NB4 (cell line): ENCODE data around the gene TMEM63C.
A peak's percentile ranks its signal among the peaks of the same experiment; 100 is the strongest.

ENCODE experiments used
- DNase-seq: peaks from one replicate; pipeline ENCODE4 v3.0.0; 2010; ENCODE audit warnings: low read depth
- H3K4me3 ChIP-seq: one replicate; pipeline ENCODE4 v1.5.1; 2011; ENCODE audit warnings: mild to moderate bottlenecking, low read depth, low read length, moderate library complexity
- CTCF ChIP-seq: IDR thresholded peaks from one replicate; pipeline ENCODE4 v1.5.1; 2012; ENCODE audit warnings: low read depth, low read length
- MAX ChIP-seq: IDR thresholded peaks from 2 replicates; pipeline ENCODE4 v1.6.1; 2011; ENCODE audit warnings: low read depth, low read length
- MYC ChIP-seq: IDR thresholded peaks from 2 replicates; pipeline ENCODE4 v1.6.1; 2011; ENCODE audit warnings: low read depth, low read length
- POLR2A ChIP-seq: IDR thresholded peaks from 2 replicates; pipeline ENCODE4 v1.6.1; 2011; ENCODE audit warnings: mild to moderate bottlenecking; ENCODE audit not compliant: insufficient read length; ENCODE audit errors: extremely low read depth

The TMEM63C gene

GRCh38 chr14:77286576-77286975 lies 105.0 kb downstream of the TMEM63C start:
- TF ChIP-seq MAX, result no peak
- TF ChIP-seq POLR2A, result no peak
- no peak overlapping the region for H3K4me3 ChIP-seq
- DNase-seq, result no peak

GRCh38 chr14:77290705-77291104 lies 109.1 kb downstream of the TMEM63C start:
- no peak for DNase-seq

GRCh38 chr14:77296155-77296554 lies 114.6 kb downstream of the TMEM63C start:
- no peak overlapping the region for H3K4me3 ChIP-seq
- DNase-seq, result no peak
- TF ChIP-seq CTCF (no peak), MAX (no peak), MYC (no peak), POLR2A (no peak)

More at GRCh38 chr14:77290705-77291104, 109.1 kb downstream of the TMEM63C start:
- TF ChIP-seq CTCF, result no peak
- no peak for TF ChIP-seq MAX
- TF ChIP-seq POLR2A, result no peak
- TF ChIP-seq MYC, result no peak
- H3K4me3 ChIP-seq, result no peak overlapping the region

- TF ChIP-seq MYC (no peak), MAX (no peak), POLR2A (no peak), CTCF (no peak)
- H3K4me3 ChIP-seq, result no peak overlapping the region
Observed at GRCh38 chr14:77296906-77297305, 115.3 kb downstream of the TMEM63C start.

GRCh38 chr14:77299771-77300170 lies 118.2 kb downstream of the TMEM63C start:
- TF ChIP-seq MAX, result no peak
- no peak for TF ChIP-seq MYC
- no peak for TF ChIP-seq CTCF
- no peak for TF ChIP-seq POLR2A

More at GRCh38 chr14:77296906-77297305, 115.3 kb downstream of the TMEM63C start:
- DNase-seq, result no peak

GRCh38 chr14:77301103-77301502 lies 119.5 kb downstream of the TMEM63C start:
- peak; percentile 71 for DNase-seq
- TF ChIP-seq MYC (no peak), CTCF (peak; percentile 84)
- no peak overlapping the region for H3K4me3 ChIP-seq

More at GRCh38 chr14:77299771-77300170, 118.2 kb downstream of the TMEM63C start:
- H3K4me3 ChIP-seq, result no peak overlapping the region
- DNase-seq, result no peak
